Measurements from ENCODE around the gene MLN.
A peak's percentile ranks its signal among the peaks of the same experiment; 100 is the strongest.

The MLN gene

DNA sequence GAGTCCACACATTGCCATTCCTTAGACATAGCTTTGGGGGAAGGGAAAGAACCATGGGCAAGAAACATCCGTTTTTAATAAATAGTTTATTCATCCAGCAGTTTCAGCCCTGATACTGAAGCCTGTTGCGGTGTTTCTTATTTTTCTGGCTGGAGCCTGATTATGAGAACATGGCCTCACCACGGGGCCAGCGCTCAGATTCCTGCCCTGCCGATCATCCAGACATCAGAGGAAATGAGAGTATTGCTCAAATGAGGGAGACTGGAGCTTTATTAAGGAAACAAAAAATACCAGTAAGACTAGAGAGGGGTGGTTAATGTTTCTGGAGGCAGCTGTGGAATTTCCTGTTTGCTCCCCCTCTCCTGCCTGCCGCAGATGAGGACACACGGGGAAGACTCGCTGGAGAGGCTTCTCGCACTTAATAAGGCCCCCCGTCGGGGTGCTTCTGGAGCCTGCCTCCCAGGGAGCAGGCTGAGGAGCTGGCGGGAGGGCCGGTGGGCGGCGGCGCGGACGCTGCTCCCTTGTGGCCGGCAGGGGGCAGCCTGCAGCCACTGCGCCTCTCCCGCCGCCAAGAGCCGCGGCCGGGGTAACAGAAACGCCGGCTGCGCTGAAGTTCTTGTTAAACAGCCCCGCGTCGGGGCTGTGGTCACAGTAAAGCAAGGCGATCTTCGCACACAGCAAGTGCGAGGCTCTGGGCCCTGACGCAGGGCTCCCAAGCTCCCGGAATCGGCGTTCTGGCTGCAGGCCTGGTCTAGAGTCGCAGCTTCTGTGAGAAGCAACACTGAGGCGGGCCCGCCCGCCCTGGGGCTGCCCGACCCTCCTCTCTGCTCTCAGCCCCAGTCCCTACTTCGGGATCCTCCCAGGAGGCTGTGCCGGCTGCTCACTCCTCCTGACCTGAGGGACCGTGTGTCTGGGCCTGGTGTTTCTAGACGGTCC, 32.4 kb downstream of the MLN start:
- peak; percentile 90 for DNase-seq (ENCODE audit: low read depth, low spot score)

- DNase-seq (ENCODE audit: low read depth, low spot score): no peak
Observed at GRCh38 chr6:33770833-33771145, 33.0 kb downstream of the MLN start.

- DNase-seq (ENCODE audit: low read depth, low spot score): no peak
Observed at GRCh38 chr6:33770124-33770832, 33.5 kb downstream of the MLN start.

GRCh38 chr6:33769248-33769821, 34.5 kb downstream of the MLN start:
- DNase-seq (ENCODE audit: low read depth, low spot score): no peak

GRCh38 chr6:33768644-33769120, 35.1 kb downstream of the MLN start:
- no peak for DNase-seq (ENCODE audit: low read depth, low spot score)

DNA sequence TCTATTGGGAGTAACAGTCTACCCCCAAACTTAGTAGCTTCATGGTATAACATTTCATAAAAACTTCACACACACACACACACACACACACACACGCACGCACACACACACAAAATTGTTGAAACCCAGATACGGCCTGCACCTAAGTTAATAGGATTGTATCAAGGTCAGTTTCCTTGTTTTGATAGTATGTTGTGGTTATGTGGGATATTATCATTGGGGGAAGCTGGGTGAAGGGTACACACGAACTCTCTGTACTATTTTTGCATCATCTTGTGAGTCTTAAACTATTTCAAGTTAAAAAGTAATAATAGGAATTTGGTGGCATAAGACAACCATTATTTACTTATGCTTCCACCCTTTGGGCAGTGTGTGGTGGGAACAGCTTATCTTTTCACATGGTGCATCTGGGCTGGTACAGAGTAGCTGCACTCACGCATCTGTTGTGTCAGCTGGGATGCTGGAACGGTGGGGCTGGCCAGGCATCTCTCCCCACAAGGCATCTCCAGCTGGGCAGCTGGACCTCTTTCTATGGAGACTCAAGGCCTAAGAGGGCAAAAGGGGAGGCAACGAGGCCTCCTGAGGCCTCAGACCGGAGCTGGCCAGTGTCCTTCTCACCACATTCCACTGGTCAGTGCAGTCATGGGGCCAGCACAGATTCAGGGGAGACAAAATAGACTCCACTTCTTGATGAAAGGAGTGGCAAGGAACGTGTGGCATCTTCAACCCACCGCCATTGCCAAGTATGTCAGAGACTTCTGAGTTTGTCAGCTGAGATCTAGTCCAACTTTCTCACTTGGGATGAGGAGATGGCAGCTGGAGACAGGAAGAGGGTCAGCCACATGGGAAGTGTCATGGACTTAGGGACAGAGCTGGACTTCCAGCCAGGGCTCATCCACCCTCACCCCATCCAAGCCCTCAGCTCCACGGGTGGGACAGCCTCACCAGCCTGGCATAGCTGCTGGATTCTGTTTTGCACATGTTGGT, 36.6 kb downstream of the MLN start:
- DNase-seq (ENCODE audit: low read depth, low spot score): no peak

DNA sequence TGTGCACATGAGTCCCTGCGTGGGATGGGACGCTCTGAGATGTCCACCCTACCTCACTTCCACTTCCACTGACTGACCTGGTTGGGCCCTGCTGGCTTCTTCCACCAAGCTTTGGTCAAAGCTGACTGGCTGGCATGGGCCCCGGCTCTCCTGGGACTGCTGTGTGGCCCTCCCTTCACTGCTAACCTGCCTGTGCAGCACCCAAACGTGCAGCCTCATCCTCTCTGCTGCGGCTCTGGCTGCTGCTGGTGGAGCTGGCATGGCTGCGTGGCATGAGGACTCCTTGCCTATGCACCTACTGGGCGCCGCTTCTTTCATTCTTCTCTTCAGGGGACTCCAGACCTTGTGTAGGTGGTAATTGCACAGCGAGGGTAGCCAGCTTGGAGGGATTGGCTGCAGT, 38.4 kb downstream of the MLN start:
- no peak for DNase-seq (ENCODE audit: low read depth, low spot score)

- DNase-seq (ENCODE audit: low read depth, low spot score): no peak
Observed at GRCh38 chr6:33764036-33764435, 39.8 kb downstream of the MLN start.

DNA sequence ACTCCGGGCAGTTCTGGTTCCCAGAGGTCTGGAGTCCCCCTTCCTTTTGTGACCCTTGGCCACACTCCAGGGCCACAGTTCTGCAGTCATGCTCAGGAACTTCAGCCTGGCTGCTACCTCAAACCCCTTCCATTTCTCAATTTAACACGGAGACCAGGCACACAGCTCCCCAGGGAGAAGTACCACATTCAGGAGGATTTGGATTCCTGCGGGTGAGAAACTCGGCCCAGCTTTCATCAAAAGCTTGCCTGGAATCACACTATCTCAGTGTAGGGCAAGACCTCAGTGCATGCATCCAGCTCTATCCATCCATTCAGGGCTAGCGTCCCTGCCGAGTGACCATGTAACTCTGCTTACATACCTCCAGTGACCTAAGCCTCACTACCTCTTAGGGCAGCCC, 40.3 kb downstream of the MLN start:
- no peak for DNase-seq (ENCODE audit: low read depth, low spot score)

DNA sequence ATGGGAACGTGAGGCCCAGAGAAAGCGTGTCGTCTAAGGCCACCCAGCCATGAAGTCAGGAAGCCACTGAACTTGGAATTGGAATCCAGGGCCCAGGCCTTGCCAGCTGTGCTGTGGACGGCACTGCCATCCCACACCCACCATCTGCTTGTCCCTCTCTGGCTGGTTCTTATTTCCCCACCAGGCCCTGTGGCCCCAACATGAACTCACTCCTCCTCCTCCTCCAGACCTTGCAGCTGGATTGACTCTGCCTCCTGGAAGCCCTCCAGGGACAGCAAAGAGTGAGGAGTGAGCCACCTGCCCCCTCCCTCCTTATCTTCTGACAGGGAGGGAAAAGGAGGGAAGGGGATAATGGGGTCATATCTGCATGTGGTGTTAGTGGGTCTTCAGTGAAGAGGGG, 41.1 kb downstream of the MLN start:
- DNase-seq (ENCODE audit: low read depth, low spot score): no peak

- DNase-seq (ENCODE audit: low read depth, low spot score): no peak
Observed at GRCh38 chr6:33761922-33762629, 41.7 kb downstream of the MLN start.

DNA sequence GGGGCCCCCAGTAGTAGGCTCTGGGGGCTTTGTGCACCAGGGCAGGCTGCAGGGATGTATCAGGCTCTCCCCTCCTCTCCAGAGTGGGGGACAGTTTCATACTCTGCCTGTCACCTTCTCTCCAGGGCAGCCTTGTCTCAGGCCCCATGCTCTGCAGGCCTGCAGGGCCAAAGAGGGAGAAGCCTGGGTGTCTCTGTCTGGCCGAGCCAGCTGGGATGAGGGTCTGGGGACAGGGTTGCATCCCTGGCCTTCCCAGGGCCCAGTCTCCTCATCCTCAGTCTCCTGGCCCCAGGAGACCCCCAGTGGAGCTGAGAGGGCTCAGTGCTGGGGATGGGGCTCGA, 42.3 kb downstream of the MLN start:
- DNase-seq (ENCODE audit: low read depth, low spot score): no peak

GRCh38 chr6:33759887-33760629, 43.7 kb downstream of the MLN start:
- DNase-seq (ENCODE audit: low read depth, low spot score): no peak

GRCh38 chr6:33758815-33759216, 45.0 kb downstream of the MLN start:
- no peak for DNase-seq (ENCODE audit: low read depth, low spot score)

GRCh38 chr6:33757906-33758305, 45.9 kb downstream of the MLN start:
- no peak for DNase-seq (ENCODE audit: low read depth, low spot score)

DNA sequence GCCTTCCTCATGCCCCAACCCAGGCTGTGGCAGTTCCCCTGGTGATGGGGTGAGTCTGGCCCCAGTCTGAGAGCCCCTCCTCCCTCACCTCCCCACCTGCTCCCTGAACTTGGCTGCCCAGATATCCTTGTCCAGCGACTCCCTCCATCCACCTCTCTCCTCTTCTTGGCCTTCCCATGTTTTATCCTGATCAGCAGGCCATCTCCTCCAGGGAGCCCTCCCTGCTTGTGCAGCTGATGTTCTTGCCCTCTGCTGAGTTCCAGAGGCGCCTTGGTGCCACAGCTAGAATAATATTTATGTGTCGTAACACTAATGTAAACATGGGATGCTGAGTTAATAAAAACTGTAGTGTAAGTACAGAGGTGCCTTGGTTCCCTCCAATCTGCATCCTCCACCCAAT, 46.7 kb downstream of the MLN start:
- no peak for DNase-seq (ENCODE audit: low read depth, low spot score)

GRCh38 chr6:33756211-33756954, 47.4 kb downstream of the MLN start:
- DNase-seq (ENCODE audit: low read depth, low spot score): no peak

DNA sequence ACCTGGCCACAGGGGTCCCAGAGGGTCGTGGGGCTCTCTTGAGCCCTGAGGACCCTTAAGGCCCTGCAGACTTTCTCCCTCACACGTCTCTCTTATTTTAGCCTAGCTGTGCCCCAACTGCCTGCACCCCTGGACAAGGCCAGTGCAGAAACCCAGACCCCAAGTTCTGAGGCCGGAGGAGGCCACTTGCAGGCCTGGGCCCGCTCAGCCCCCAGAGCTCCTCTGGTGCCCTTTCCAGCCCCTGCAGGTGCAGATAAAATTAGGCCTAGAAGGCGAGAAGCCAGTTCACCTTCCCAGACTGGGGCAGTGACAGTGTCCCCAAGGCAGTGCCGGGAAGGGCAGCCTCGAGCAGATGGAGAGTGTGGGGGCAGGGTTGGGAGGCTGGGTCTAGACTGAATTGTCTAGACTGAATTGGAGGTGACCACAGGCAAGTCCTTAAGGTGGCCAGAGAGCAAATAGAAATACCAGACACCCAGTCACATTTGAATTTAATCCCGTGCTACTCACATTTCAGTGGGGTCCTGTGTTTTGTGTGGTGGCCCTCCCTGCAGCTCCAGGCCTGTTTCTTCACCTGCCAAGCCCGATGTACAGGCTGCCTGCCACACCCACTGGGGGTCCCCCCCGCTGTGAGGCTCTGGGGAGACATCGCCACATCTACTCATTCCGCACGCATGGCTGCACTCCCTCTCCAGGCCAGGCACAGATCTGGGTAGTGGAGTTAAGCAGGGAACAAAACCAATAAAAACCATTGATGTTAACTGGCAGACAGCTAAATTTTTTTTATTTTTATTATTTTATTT, 48.5 kb downstream of the MLN start:
- DNase-seq (ENCODE audit: low read depth, low spot score): no peak

DNA sequence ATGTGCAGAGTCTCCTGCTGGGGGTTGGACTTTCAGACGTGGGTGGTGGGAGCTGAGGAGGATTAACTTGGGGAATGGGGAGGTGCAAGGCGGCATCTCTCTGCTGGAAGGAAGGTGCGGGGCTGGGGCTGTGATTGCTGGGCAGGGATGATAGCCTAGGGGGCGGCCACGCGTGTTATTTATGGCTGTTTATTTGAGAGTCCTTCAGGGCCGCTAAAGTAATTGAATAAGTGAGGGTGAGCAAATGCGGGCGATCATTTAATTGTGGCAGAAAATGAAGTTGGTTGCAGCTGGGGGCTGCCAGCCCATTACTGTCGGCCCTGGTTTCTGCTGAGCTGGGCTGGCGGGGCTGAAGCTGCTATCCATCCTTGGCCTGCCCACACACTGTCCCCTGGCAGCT, 49.6 kb downstream of the MLN start:
- DNase-seq (ENCODE audit: low read depth, low spot score): no peak
